CD8-positive, alpha-beta memory T cell (primary cell): ENCODE measurements around the gene ARID5A. TPM values are rescaled to one million over a fixed set of nuclear protein-coding genes. Genes with fewer than 3 reads are reported as not detected.

Experiments used
- polyA plus RNA-seq: library from polyadenylated mRNA; unstranded; fragments of 300-500 nt; fragmentation: Illumina TruSeq; gene quantifications from one replicate; pipeline ENCODE4 v1.2.3, GENCODE V29; 2021
- total RNA-seq, 2 experiments: library from RNA; stranded (reverse); gene quantifications; one replicate each; pipeline ENCODE4 v1.2.3, GENCODE V29; 2021

ARID5A gene
- total and polyA plus RNA-seq, 3 experiments from 2014 or later, result 84.0 to 147 (median 146) TPM

Other genes with a start within 250 kb of the ARID5A start
- 100 to 1,000 TPM; 203 to 206 TPM for gene SNRNP200, start 231.2 kb upstream of the ARID5A start, total RNA-seq
- 108 TPM for gene SNRNP200, start 231.2 kb upstream of the ARID5A start, polyA plus RNA-seq
- 10 to 100 TPM; 55.5 to 58.3 TPM for gene ITPRIPL1, start 211.4 kb upstream of the ARID5A start, total RNA-seq
- 17.5 TPM for gene ITPRIPL1, start 211.4 kb upstream of the ARID5A start, polyA plus RNA-seq
- 10 to 100 TPM; 59.5 to 65.6 TPM for gene NCAPH, start 201.0 kb upstream of the ARID5A start, total RNA-seq
- 1.3 TPM for gene NCAPH, start 201.0 kb upstream of the ARID5A start, polyA plus RNA-seq
- under 1 TPM in 1 of 2 experiments, not detected in 1; 0.22 TPM for gene NEURL3, start 31.4 kb upstream of the ARID5A start, total RNA-seq
- gene NEURL3, start 31.4 kb upstream of the ARID5A start, polyA plus RNA-seq, result not detected
- 10 to 100 TPM; 42.2 to 46.6 TPM for gene KANSL3, start 101.6 kb downstream of the ARID5A start, total RNA-seq
- gene KANSL3, start 101.6 kb downstream of the ARID5A start, polyA plus RNA-seq, result 18.3 TPM
- not detected for gene FER1L5, start 106.0 kb downstream of the ARID5A start, total RNA-seq
- not detected for gene FER1L5, start 106.0 kb downstream of the ARID5A start, polyA plus RNA-seq
- 1 to 10 TPM; 9.4 to 9.9 TPM for gene LMAN2L, start 203.3 kb downstream of the ARID5A start, total RNA-seq
- gene LMAN2L, start 203.3 kb downstream of the ARID5A start, polyA plus RNA-seq, result 25.9 TPM
- 1 to 10 TPM; 6.9 to 7.2 TPM for gene CNNM4, start 224.2 kb downstream of the ARID5A start, total RNA-seq
- gene CNNM4, start 224.2 kb downstream of the ARID5A start, polyA plus RNA-seq, result 4.1 TPM